GM12865 (cell line): ENCODE measurements around the gene MEFV.
A peak's percentile ranks its signal among the peaks of the same experiment; 100 is the strongest.
"Not testable (repeated sequence)": the region's sequence is repeated elsewhere in the genome, so short reads cannot be mapped to it uniquely, and the experiment has no call there.

Source experiments
- DNase-seq: peaks from one replicate; pipeline ENCODE4 v3.0.0; 2010; ENCODE audit warnings: low read depth
- H3K4me3 ChIP-seq: 2 replicates; pipeline ENCODE4 v1.5.1; 2011; ENCODE audit warnings: mild to moderate bottlenecking, low read depth, low read length, control low read depth
- TF ChIP-seq, protein P1 (sequence below): IDR thresholded peaks from 2 replicates; pipeline ENCODE4 v1.5.1; 2011; ENCODE audit warnings: low read length, control low read depth, low read depth, inconsistent platforms; ENCODE audit not compliant: insufficient read depth; ENCODE audit errors: missing control alignments

The MEFV gene

DNA sequence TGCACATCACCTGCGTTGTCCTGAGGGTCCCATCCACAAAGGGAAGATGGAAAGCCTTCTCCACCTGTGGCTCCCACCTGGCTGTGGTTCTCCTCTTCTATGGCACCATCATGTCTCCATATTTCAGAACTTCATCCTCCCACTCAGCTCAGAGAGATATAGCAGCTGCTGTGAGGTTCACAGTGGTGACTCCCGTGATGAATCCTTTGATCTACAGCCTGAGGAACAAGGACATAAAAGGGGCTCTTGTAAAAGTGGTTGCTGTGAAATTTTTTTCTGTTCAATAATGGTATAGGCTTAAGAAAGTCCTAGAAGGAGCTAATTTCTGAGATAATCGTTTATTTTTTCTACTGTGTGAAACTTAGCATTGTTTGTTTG is 40.2 kb downstream of the MEFV start:
- TF ChIP-seq, protein P1, sequence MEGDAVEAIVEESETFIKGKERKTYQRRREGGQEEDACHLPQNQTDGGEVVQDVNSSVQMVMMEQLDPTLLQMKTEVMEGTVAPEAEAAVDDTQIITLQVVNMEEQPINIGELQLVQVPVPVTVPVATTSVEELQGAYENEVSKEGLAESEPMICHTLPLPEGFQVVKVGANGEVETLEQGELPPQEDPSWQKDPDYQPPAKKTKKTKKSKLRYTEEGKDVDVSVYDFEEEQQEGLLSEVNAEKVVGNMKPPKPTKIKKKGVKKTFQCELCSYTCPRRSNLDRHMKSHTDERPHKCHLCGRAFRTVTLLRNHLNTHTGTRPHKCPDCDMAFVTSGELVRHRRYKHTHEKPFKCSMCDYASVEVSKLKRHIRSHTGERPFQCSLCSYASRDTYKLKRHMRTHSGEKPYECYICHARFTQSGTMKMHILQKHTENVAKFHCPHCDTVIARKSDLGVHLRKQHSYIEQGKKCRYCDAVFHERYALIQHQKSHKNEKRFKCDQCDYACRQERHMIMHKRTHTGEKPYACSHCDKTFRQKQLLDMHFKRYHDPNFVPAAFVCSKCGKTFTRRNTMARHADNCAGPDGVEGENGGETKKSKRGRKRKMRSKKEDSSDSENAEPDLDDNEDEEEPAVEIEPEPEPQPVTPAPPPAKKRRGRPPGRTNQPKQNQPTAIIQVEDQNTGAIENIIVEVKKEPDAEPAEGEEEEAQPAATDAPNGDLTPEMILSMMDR = no peak
- DNase-seq = no peak
- no peak overlapping the region for H3K4me3 ChIP-seq

DNA sequence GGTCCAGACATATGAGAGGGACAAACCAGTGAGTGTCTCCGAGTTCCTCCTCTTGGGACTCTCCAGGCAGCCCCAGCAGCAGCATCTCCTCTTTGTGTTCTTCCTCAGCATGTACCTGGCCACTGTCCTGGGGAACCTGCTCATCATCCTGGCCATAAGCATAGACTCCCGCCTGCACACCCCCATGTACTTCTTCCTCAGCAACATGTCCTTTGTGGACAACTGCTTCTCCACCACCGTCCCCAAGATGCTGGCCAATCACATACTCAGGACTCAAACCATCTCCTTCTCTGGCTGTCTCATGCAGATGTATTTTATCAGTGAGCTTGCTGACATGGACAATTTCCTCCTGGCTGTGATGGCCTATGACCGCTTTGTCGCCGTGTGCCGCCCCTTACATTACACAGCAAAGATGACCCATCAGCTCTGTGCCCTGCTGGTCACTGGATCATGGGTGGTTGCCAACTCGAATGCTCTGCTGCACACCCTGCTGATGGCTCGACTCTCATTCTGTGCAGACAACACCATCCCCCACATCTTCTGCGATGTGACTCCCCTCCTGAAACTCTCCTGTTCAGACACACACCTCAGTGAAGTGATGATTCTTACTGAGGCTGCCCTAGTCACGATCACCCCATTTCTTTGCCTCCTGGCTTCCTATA is 40.7 kb downstream of the MEFV start:
- no peak overlapping the region for H3K4me3 ChIP-seq
- no peak for DNase-seq
- TF ChIP-seq, protein P1 = no peak

DNA sequence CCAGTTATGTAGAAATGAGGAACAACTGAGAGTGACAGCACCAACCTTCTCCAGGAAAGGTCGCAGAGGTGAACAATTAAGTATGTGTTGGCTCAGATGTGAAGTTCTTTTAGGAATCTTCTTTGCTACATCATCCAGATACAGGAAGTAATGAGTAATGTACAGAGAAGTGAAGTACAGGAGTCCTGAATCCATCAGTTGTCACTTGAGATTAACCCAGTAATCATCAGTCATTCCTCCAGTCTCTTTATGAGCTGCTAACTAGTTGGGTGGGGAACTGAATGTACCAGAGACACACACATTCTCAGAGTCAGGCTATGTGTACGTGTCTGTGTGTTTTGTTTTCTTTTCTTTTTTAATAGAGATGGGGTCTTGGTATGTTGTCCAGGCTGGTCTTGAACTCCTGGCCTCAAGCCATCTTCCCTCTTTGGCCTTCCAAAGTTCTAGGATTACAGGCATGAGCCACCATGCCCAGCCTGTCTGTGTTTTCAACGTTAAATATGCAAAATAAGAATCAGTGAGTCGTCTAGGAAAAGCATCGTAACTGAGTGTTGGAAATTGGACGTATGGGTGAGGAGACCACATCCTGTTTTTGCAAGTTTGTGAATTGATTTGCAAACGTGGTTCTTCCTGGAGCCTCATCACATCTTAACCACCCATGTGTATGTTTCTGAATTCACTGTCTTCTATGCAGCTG is 41.4 kb downstream of the MEFV start:
- H3K4me3 ChIP-seq = no peak overlapping the region
- TF ChIP-seq, protein P1 = no peak
- peak; percentile 56 for DNase-seq

DNA sequence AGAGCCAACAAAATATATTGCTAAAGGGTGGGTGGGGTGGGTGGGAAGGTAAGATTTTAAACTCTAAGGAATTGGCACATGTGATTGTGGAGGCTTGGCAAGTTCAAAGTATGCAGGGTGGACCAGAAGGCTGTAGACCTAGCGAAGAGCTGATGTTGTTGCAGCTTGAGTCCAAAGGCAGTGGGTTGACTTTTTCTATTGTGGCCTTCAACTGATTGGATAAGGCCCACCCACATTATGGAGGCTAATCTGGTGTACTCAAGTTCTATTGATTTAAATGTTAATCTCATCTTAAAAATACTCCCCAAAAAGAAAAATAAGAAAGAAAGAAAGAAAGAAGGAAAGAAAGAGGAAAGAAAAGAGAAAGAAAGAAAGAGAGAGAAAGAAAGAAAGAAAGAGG is 43.9 kb downstream of the MEFV start:
- no peak for DNase-seq
- TF ChIP-seq, protein P1 = no peak
- no peak overlapping the region for H3K4me3 ChIP-seq

DNA sequence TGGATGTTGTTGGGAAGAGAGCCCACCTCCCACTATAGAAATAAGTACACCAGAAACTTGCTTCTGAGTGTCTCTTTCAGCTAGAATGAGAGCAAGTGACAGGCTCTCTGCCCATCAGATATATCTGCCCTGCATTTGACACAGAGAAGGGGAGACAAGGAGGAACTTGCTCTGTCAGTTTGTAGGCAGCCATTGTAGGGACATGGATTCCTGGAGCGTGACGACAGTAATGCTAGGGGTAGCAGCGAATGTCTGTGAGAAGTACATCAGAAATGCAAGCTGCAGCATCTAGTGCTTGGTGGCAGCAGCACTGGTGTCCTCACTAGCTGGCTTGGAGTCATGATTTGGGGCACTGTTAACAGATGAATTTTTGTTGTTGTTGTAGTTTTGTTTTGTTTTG is 44.4 kb downstream of the MEFV start:
- H3K4me3 ChIP-seq = no peak overlapping the region
- no peak for DNase-seq
- TF ChIP-seq, protein P1 = no peak

DNA sequence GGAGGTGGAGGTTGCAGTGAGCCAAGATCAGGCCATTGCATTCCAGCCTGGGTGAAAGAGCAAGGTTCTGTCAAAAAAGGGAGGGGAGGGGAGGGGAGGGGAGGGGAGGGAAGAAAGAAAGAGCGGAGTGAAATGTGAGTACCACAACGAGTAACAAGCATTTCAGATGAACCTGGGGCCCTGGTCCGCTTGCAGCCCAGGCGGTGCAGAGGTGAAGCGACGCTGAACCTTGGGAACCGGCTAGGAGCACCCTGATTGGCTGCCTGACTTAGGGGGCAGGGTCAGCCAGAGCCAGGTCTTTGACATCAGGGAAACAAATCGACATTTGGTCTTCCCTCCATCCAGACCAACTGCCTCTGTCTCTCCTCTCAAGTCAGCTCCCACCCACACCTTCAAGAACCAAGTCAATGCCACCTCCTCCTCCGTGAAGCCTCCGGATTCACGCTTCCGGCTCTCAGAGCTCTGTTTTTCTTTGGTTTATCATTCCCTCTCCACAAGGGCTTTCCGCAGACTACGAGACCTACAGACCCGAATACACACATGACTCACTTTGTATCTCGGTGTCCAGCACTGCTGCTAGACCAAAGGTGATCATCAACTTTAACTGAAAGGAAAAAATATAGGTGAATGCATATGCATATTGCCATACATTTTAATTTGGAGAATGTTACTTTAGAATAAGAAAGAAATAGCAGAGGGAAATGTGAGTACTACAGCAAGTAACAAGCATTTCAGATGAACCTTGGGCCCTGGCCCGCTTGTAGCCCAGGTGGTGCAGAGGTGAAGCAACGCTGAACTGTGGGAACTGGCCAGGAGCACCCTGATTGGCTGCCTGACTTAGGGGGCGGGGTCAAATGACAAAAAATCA is 49.1 kb downstream of the MEFV start:
- no peak for DNase-seq
- TF ChIP-seq, protein P1 = no peak
- H3K4me3 ChIP-seq = no peak overlapping the region

DNA sequence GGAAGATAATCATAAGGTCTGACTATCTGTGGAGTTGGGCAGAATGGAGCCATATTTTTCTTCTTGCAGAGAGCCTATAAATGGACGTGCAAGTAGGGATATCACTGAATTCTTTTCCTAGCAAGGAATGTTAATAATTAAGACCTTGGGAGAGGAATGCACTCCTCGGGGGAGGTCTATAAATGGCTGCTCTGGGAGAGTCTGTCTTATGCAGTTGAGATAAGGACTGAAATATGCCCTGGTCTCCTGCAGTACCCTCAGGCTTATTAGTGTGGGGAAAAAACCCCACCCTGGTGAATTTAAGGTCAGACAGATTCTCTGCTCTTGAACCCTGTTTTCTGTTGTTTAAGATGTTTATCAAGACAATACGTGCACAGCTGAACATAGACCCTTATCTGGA is 50.5 kb downstream of the MEFV start:
- DNase-seq, H3K4me3 ChIP-seq: not testable (repeated sequence)
